Lung (tissue), 12 donors: ENCODE measurements around the gene CHST11. TPM values are rescaled to one million over a fixed set of nuclear protein-coding genes. Genes with fewer than 3 reads are reported as not detected.

Source experiments
- ATAC-seq: fragments of 200-7000 bp; cut with Tn5 transposase; one replicate; pipeline ENCODE4 v1.9.1; 2020; ENCODE audit warnings: moderate number of reproducible peaks; ENCODE audit not compliant: insufficient read depth, low FRiP score
- DNase-seq, 3 donors: peaks; one replicate each; pipeline ENCODE4 v3.0.0-alpha.2; 2013 to 2017
- H3K27ac ChIP-seq, 2 donors: one replicate each; pipeline ENCODE4 v1.5.1; 2013; ENCODE audit warnings: mild to moderate bottlenecking in 2 of 2, moderate library complexity in 2 of 2, control low read depth in 1 of 2, inconsistent platforms in 1 of 2, low read depth in 1 of 2, low read length in 1 of 2
- H3K27me3 ChIP-seq, 3 donors: one replicate each; pipeline ENCODE4 v1.5.1; 2013; ENCODE audit warnings: low read length in 2 of 3; ENCODE audit not compliant: control insufficient read depth in 3 of 3, insufficient read depth in 3 of 3
- H3K36me3 ChIP-seq, 4 donors: one replicate each; pipeline ENCODE4 v1.5.1; 2013; ENCODE audit warnings: low read length in 4 of 4, mild to moderate bottlenecking in 1 of 4, moderate library complexity in 1 of 4; ENCODE audit not compliant: control insufficient read depth in 4 of 4, insufficient read depth in 4 of 4
- H3K4me1 ChIP-seq, 5 donors: one replicate each; pipeline ENCODE4 v1.5.1; 2013; ENCODE audit warnings: low read length in 5 of 5, mild to moderate bottlenecking in 2 of 5, moderate library complexity in 1 of 5; ENCODE audit not compliant: control insufficient read depth in 5 of 5, insufficient read depth in 5 of 5
- H3K4me3 ChIP-seq: one replicate; pipeline ENCODE4 v1.5.1; 2013; ENCODE audit warnings: mild to moderate bottlenecking, control low read depth, moderate library complexity
- H3K9ac ChIP-seq, 2 donors: one replicate each; pipeline ENCODE4 v1.5.1; 2013; ENCODE audit warnings: low read length in 2 of 2, control low read depth in 1 of 2; ENCODE audit not compliant: insufficient read depth in 1 of 2
- H3K9me3 ChIP-seq, 4 donors: one replicate each; pipeline ENCODE4 v1.5.1; 2013; ENCODE audit warnings: low read length in 3 of 4, mild to moderate bottlenecking in 1 of 4, moderate library complexity in 1 of 4; ENCODE audit not compliant: control insufficient read depth in 4 of 4, insufficient read depth in 3 of 4
- CTCF ChIP-seq: IDR thresholded peaks from 2 replicates; pipeline ENCODE4 v1.5.1; 2012; ENCODE audit warnings: mild to moderate bottlenecking; ENCODE audit errors: control extremely low read depth, extremely low read depth
- WGBS, 2 donors: extraction: QIAGEN DNeasy Blood & Tissue Kit; methylation state at CpG; one replicate each; pipeline ENCODE4 v1.1.7; 2013; 5-methylcytosine and 5-hydroxymethylcytosine counted together
- polyA plus RNA-seq, 2 donors: library from polyadenylated mRNA; stranded (reverse); fragments of 200-250 nt; gene quantifications; one replicate each; pipeline ENCODE4 v1.2.1, GENCODE V29; 2013
- total RNA-seq, 2 donors: library from RNA; depleted of rRNA in 1 of 2; stranded (reverse); fragments of >200 nt in 1 of 2; gene quantifications; one replicate each; pipeline ENCODE4 v1.2.1, GENCODE V29; 2014 to 2021
- donor health status: control.
- donor health status: control.
- donor health status: Bipolar disorder and iron deficiency.
- donor health status: healthy.
- donor health status: DM: yes; HTN: yes; CAD: no.

Gene CHST11
- total and polyA plus RNA-seq, 4 donors, result 9.0 to 63.2 (median 27.7) TPM

- Histone ChIP-seq H3K36me3 (no peaks in the 10 kb centered on the region), H3K4me1 (no peaks in the 10 kb centered on the region), H3K4me3 (no peak overlapping the region), H3K27ac (no peak overlapping the region), H3K9me3 (peaks cover 0 to 4% (median under 1%) of the 10 kb centered on the region in 4 donors), H3K27me3 (no peaks in the 10 kb centered on the region), H3K9ac (no peak overlapping the region)
- 73 to 81% methylated on average over 6 of the region's 6 CpGs for WGBS, 2 donors
- ATAC-seq, result no peak
- TF ChIP-seq CTCF, result no peak
- no peak for DNase-seq
These were observed 312.4 kb downstream of the CHST11 start for GRCh38 chr12:104769144-104769561.

- 96 to 99% methylated on average over 1 of the region's 1 CpG for WGBS, 2 donors
- no peak for ATAC-seq
- no peak for TF ChIP-seq CTCF
These were observed 315.6 kb downstream of the CHST11 start for GRCh38 chr12:104772336-104772735.

GRCh38 chr12:104775731-104776231 is 319.0 kb downstream of the CHST11 start:
- no peak for TF ChIP-seq CTCF
- no peak overlapping the region for H3K9ac ChIP-seq
- H3K27ac ChIP-seq, result no peak overlapping the region
- no peaks in the 10 kb centered on the region for H3K27me3 ChIP-seq
- H3K4me1 ChIP-seq, result no peaks in the 10 kb centered on the region
- ATAC-seq (no peak), DNase-seq (no peak)
- H3K4me3 ChIP-seq, result no peak overlapping the region
- H3K9me3 ChIP-seq, result peaks cover 0 to 10% (median 2%) of the 10 kb centered on the region in 4 donors
- no peaks in the 10 kb centered on the region for H3K36me3 ChIP-seq
- WGBS, 2 donors, result 93 to 97% methylated on average over 2 of the region's 2 CpGs

More at GRCh38 chr12:104772336-104772735, 315.6 kb downstream of the CHST11 start:
- Histone ChIP-seq H3K36me3 (no peaks in the 10 kb centered on the region), H3K4me1 (no peaks in the 10 kb centered on the region), H3K27ac (no peak overlapping the region), H3K9ac (no peak overlapping the region), H3K27me3 (no peaks in the 10 kb centered on the region), H3K9me3 (peaks cover 0 to 4% (median under 1%) of the 10 kb centered on the region in 4 donors), H3K4me3 (no peak overlapping the region)
- no peak for DNase-seq

- TF ChIP-seq CTCF, result no peak
- H3K27ac ChIP-seq, result no peak overlapping the region
- DNase-seq (no peak), ATAC-seq (no peak)
- no peaks in the 10 kb centered on the region for H3K36me3 ChIP-seq
- H3K27me3 ChIP-seq, result no peaks in the 10 kb centered on the region
- peaks cover 0 to 10% (median 2%) of the 10 kb centered on the region in 4 donors for H3K9me3 ChIP-seq
- WGBS, 2 donors, result 52 to 82% methylated on average over 2 of the region's 2 CpGs
- H3K9ac ChIP-seq, result no peak overlapping the region
- no peak overlapping the region for H3K4me3 ChIP-seq
- H3K4me1 ChIP-seq, result no peaks in the 10 kb centered on the region
These were observed 322.4 kb downstream of the CHST11 start for GRCh38 chr12:104779134-104779533.
